Fibroblast of lung (primary cell): Measurements from ENCODE around the gene MAP3K7CL.

ENCODE experiments used
- EZH2 ChIP-seq: IDR thresholded peaks from 2 replicates; pipeline ENCODE4 v1.5.1; 2012; ENCODE audit warnings: low read length, control low read depth, mild to moderate bottlenecking; ENCODE audit errors: missing control alignments
- TF ChIP-seq, protein P1 (sequence below), 2 donors: IDR thresholded peaks in 1 of 2; conservative IDR thresholded peaks in 1 of 2; 1 replicate in 1 of 2; 2 replicates in 1 of 2; pipeline ENCODE4 v1.5.1; 2011 to 2012; ENCODE audit warnings: low read length in 2 of 2, control low read depth in 1 of 2, inconsistent platforms in 1 of 2, low read depth in 1 of 2, mild to moderate bottlenecking in 1 of 2

DNA sequence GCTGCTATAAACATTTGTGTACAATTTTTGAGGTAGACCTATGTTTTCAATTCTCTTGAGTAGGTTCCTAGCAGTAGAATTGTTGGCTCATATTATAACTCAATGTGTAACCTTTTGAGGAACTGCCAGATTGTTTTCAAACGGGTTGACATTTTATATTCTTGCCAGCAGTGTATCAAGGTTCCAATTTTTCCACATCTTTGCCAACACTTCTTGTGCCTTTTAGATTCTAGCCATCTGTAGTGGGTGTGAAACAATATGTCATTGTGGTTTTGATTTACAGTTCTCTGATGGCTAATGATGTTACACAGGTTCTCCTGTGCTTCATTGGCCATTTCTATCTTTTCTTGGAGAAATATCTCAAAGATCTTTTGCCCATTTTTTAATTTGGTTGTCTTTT lies 36.4 kb downstream of the MAP3K7CL start:
- TF ChIP-seq, protein P1, sequence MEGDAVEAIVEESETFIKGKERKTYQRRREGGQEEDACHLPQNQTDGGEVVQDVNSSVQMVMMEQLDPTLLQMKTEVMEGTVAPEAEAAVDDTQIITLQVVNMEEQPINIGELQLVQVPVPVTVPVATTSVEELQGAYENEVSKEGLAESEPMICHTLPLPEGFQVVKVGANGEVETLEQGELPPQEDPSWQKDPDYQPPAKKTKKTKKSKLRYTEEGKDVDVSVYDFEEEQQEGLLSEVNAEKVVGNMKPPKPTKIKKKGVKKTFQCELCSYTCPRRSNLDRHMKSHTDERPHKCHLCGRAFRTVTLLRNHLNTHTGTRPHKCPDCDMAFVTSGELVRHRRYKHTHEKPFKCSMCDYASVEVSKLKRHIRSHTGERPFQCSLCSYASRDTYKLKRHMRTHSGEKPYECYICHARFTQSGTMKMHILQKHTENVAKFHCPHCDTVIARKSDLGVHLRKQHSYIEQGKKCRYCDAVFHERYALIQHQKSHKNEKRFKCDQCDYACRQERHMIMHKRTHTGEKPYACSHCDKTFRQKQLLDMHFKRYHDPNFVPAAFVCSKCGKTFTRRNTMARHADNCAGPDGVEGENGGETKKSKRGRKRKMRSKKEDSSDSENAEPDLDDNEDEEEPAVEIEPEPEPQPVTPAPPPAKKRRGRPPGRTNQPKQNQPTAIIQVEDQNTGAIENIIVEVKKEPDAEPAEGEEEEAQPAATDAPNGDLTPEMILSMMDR (conservative IDR thresholded peaks at IDR 0.05 in 1 of 2, IDR thresholded peaks at IDR 0.05 in 1 of 2; ENCODE audit: low read depth in 1 of 2, low read length in 2 of 2): no peak
- TF ChIP-seq EZH2: no peak
